Coronary artery (tissue), 2 donors: ENCODE data around the gene PRKCZ.
"Not testable (repeated sequence)": the region's sequence is repeated elsewhere in the genome, so short reads cannot be mapped to it uniquely, and the experiment has no call there.

Source experiments
- DNase-seq: peaks from one replicate; pipeline ENCODE4 v3.0.0-alpha.2; 2017; ENCODE audit warnings: low spot score
- H3K27ac ChIP-seq, 2 donors: fragments of 200-600 bp; sonication (generic); one replicate each; pipeline ENCODE4 v1.5.1; 2016 to 2019
- H3K4me3 ChIP-seq: fragments of 200-600 bp; sonication (generic); 2 replicates; pipeline ENCODE4 v1.5.1; 2016; ENCODE audit warnings: mild to moderate bottlenecking, moderate library complexity
- TF ChIP-seq, protein P1 (sequence below): fragments of 200-600 bp; sonication (generic); IDR thresholded peaks from one replicate; pipeline ENCODE4 v1.5.1; 2019; ENCODE audit warnings: antibody characterized with exemption

The PRKCZ gene

DNA sequence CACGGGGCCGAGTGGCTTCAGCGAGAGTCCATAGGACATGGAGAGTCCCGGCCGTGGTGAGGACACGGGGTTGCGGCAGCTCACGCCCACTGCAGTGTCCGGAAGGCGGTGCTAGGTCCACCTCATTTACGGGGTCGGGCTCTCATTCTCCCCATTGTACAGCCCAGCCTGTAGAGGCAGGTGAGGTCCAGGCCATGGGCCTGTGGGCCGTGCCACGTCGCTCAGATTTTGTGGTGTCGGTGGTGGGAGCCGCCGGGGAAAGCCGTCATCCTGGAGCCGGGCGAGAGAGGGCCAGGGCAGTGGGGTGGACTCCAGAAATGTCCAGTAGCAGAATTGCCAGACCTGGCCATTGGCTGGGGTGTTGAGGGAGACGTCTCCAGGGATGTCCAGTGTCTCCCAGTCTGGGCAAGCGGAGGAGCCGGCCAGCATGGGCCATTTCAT is 59.4 kb downstream of the PRKCZ start:
- no peak for DNase-seq
- TF ChIP-seq, protein P1, sequence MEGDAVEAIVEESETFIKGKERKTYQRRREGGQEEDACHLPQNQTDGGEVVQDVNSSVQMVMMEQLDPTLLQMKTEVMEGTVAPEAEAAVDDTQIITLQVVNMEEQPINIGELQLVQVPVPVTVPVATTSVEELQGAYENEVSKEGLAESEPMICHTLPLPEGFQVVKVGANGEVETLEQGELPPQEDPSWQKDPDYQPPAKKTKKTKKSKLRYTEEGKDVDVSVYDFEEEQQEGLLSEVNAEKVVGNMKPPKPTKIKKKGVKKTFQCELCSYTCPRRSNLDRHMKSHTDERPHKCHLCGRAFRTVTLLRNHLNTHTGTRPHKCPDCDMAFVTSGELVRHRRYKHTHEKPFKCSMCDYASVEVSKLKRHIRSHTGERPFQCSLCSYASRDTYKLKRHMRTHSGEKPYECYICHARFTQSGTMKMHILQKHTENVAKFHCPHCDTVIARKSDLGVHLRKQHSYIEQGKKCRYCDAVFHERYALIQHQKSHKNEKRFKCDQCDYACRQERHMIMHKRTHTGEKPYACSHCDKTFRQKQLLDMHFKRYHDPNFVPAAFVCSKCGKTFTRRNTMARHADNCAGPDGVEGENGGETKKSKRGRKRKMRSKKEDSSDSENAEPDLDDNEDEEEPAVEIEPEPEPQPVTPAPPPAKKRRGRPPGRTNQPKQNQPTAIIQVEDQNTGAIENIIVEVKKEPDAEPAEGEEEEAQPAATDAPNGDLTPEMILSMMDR: no peak
- no peak overlapping the region for H3K27ac ChIP-seq
- no peak overlapping the region for H3K4me3 ChIP-seq

GRCh38 chr1:2110191-2110737 is 60.1 kb downstream of the PRKCZ start:
- TF ChIP-seq, protein P1: no peak
- Histone ChIP-seq H3K4me3 (no peak overlapping the region), H3K27ac (no peak overlapping the region)
- no peak for DNase-seq

GRCh38 chr1:2110738-2111673 is 60.8 kb downstream of the PRKCZ start:
- H3K27ac ChIP-seq: no peak overlapping the region
- no peak overlapping the region for H3K4me3 ChIP-seq
- TF ChIP-seq, protein P1: no peak
- DNase-seq: no peak

- Histone ChIP-seq H3K27ac (no peak overlapping the region), H3K4me3 (no peak overlapping the region)
- DNase-seq: no peak
- TF ChIP-seq, protein P1: no peak
Observed at GRCh38 chr1:2111674-2112035, 61.4 kb downstream of the PRKCZ start.

GRCh38 chr1:2112280-2112701 is 62.1 kb downstream of the PRKCZ start:
- DNase-seq: no peak
- no peak overlapping the region for H3K4me3 ChIP-seq
- no peak overlapping the region for H3K27ac ChIP-seq
- TF ChIP-seq, protein P1: no peak

- no peak overlapping the region for H3K4me3 ChIP-seq
- TF ChIP-seq, protein P1: no peak
- no peak for DNase-seq
- H3K27ac ChIP-seq: no peak overlapping the region
Observed at GRCh38 chr1:2113620-2114135, 63.5 kb downstream of the PRKCZ start.

GRCh38 chr1:2114635-2115007 is 64.4 kb downstream of the PRKCZ start:
- DNase-seq, H3K27ac ChIP-seq, H3K4me3 ChIP-seq: not testable (repeated sequence)
